Measurements from ENCODE around the gene KIF16B.

- TF ChIP-seq CTCF (IDR thresholded peaks at IDR 0.05) (no peak), POLR2AphosphoS5 (IDR thresholded peaks at IDR 0.05; ENCODE audit: low read depth, low read length) (no peak), REST (IDR thresholded peaks at IDR 0.05; ENCODE audit: insufficient read depth in 1 of 2, low read depth in 2 of 2, low read length in 1 of 2) (no peak), SIN3A (IDR thresholded peaks at IDR 0.05; ENCODE audit: borderline replicate concordance, insufficient read depth, low read depth, low read length) (no peak)
Observed at GRCh38 chr20:16542477-16542876, 30.8 kb downstream of the KIF16B start.
